T-helper 1 cell treated with Interleukin-12 subunit alpha and Interleukin-12 subunit beta and Interleukin-4 antibody, amounts not matched to agents 30 μg/mL and 1 μg/mL, for 36 hours (primary cell): ENCODE results near the gene KCTD10.
A peak's percentile ranks its signal among the peaks of the same experiment; 100 is the strongest.
"Not testable (repeated sequence)": the region's sequence is repeated elsewhere in the genome, so short reads cannot be mapped to it uniquely, and the experiment has no call there.

Experiments
- H3K27ac Mint-ChIP-seq: one replicate; pipeline ENCODE4 v1.8.0; 2021; ENCODE audit warnings: mild to moderate bottlenecking, mixed read lengths
- H3K27me3 Mint-ChIP-seq: one replicate; pipeline ENCODE4 v1.8.0; 2021; ENCODE audit warnings: low read depth, mixed read lengths
- H3K36me3 Mint-ChIP-seq: one replicate; pipeline ENCODE4 v1.8.0; 2021; ENCODE audit warnings: low read depth, mixed read lengths
- H3K4me1 Mint-ChIP-seq: one replicate; pipeline ENCODE4 v1.8.0; 2021; ENCODE audit warnings: low read depth, mixed read lengths
- H3K4me3 Mint-ChIP-seq: one replicate; pipeline ENCODE4 v1.8.0; 2021; ENCODE audit warnings: mild to moderate bottlenecking, moderate library complexity, mixed read lengths
- H3K9me3 Mint-ChIP-seq: one replicate; pipeline ENCODE4 v1.8.0; 2021; ENCODE audit warnings: mixed read lengths

Gene KCTD10

GRCh38 chr12:109439181-109439580 is 37.9 kb downstream of the KCTD10 start:
- Mint-ChIP-seq H3K27me3 (no peaks in the 10 kb centered on the region), H3K4me1 (no peaks in the 10 kb centered on the region), H3K9me3 (no peaks in the 10 kb centered on the region), H3K27ac (no peak overlapping the region), H3K36me3 (no peaks in the 10 kb centered on the region), H3K4me3 (no peak overlapping the region)

DNA sequence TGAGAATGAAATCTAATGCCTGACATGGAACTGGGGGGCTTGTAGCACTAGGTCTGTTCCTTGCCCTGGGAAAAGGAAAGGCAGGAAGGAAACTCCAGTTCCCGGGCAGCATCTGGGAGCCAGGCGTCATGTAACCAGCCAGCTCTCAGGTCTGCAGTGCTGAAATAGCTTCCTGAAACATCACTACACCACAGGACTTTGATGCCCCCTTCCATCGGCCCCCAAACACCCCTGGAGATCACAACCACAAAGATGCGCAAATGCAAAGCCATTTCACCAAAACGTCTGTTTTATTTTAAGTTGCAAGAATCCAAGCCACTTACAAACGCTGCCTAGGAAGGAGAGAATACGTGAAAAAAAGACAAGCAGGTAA is 40.9 kb downstream of the KCTD10 start:
- Mint-ChIP-seq H3K27me3 (no peaks in the 10 kb centered on the region), H3K4me1 (peaks cover 4% of the 10 kb centered on the region), H3K4me3 (no peak overlapping the region), H3K36me3 (no peaks in the 10 kb centered on the region), H3K27ac (no peak overlapping the region), H3K9me3 (no peaks in the 10 kb centered on the region)

GRCh38 chr12:109435428-109436187 is 41.5 kb downstream of the KCTD10 start:
- H3K4me1 Mint-ChIP-seq, result peaks cover 4% of the 10 kb centered on the region
- H3K4me3 Mint-ChIP-seq, result no peak overlapping the region
- no peaks in the 10 kb centered on the region for H3K36me3 Mint-ChIP-seq
- H3K9me3 Mint-ChIP-seq, result no peaks in the 10 kb centered on the region
- no peak overlapping the region for H3K27ac Mint-ChIP-seq
- no peaks in the 10 kb centered on the region for H3K27me3 Mint-ChIP-seq

DNA sequence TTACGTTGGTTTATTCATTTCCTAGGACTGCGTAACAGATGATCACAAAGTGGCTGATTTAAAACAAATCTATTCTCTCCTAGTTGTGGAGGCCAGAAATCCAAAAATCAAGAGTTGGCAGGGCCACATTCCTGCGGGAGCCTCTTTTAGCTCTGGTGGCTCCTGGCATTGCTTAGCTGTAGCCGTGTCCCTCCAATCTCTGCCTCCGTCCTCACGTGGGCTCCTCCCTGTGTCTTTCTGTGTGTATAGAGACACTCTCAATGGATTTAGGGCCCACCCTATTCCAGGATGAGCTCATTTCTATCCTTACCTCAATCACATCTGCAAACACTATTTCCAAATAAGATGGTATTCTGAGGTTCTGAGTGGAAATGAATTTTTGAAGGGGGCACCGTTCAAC is 42.5 kb downstream of the KCTD10 start:
- Mint-ChIP-seq H3K27me3 (no peaks in the 10 kb centered on the region), H3K27ac (no peak overlapping the region), H3K4me1 (peaks cover 4% of the 10 kb centered on the region), H3K4me3 (no peak overlapping the region), H3K36me3 (no peaks in the 10 kb centered on the region), H3K9me3 (no peaks in the 10 kb centered on the region)

- Mint-ChIP-seq H3K36me3 (no peaks in the 10 kb centered on the region), H3K27me3 (no peaks in the 10 kb centered on the region), H3K9me3 (no peaks in the 10 kb centered on the region), H3K27ac (no peak overlapping the region), H3K4me1 (peaks cover 4% of the 10 kb centered on the region), H3K4me3 (no peak overlapping the region)
These were observed 43.5 kb downstream of the KCTD10 start for GRCh38 chr12:109433618-109434017.

- Mint-ChIP-seq H3K27me3 (no peaks in the 10 kb centered on the region), H3K9me3 (no peaks in the 10 kb centered on the region), H3K36me3 (no peaks in the 10 kb centered on the region), H3K4me1 (peaks cover 4% of the 10 kb centered on the region), H3K4me3 (no peak overlapping the region), H3K27ac (peak overlapping the region; percentile 11)
These were observed 44.2 kb downstream of the KCTD10 start for GRCh38 chr12:109432842-109433304.

DNA sequence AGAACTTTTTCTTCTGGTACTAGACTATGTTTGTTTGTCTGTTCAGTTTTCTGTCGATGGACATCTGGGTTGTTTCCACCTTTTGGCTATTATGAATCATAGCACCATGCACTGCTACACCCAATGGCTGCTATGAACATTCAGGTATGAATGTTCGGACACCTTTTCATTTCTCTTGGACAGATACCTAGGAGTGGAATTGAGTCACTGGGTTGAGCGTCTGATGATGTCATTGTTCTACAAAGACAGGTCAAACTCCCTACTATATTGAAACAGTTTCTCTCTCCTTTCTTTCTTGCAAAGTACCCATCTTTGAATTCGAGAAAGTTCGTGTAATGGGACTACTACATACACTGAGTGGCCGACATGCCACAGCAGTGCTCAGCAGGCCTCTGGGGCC is 44.7 kb downstream of the KCTD10 start:
- H3K27me3 Mint-ChIP-seq, result no peaks in the 10 kb centered on the region
- H3K27ac Mint-ChIP-seq, result no peak overlapping the region
- no peaks in the 10 kb centered on the region for H3K36me3 Mint-ChIP-seq
- H3K4me1 Mint-ChIP-seq, result peaks cover 4% of the 10 kb centered on the region
- no peak overlapping the region for H3K4me3 Mint-ChIP-seq
- no peaks in the 10 kb centered on the region for H3K9me3 Mint-ChIP-seq

GRCh38 chr12:109430244-109430643 is 46.9 kb downstream of the KCTD10 start:
- Mint-ChIP-seq H3K4me3 (no peak overlapping the region), H3K36me3 (no peaks in the 10 kb centered on the region), H3K27ac (no peak overlapping the region), H3K27me3 (no peaks in the 10 kb centered on the region), H3K9me3 (no peaks in the 10 kb centered on the region), H3K4me1 (peaks cover 4% of the 10 kb centered on the region)

- H3K27me3 Mint-ChIP-seq, H3K9me3 Mint-ChIP-seq, H3K4me3 Mint-ChIP-seq, H3K27ac Mint-ChIP-seq, H3K4me1 Mint-ChIP-seq, H3K36me3 Mint-ChIP-seq: not testable (repeated sequence)
These were observed 48.3 kb downstream of the KCTD10 start for GRCh38 chr12:109428804-109429203.

DNA sequence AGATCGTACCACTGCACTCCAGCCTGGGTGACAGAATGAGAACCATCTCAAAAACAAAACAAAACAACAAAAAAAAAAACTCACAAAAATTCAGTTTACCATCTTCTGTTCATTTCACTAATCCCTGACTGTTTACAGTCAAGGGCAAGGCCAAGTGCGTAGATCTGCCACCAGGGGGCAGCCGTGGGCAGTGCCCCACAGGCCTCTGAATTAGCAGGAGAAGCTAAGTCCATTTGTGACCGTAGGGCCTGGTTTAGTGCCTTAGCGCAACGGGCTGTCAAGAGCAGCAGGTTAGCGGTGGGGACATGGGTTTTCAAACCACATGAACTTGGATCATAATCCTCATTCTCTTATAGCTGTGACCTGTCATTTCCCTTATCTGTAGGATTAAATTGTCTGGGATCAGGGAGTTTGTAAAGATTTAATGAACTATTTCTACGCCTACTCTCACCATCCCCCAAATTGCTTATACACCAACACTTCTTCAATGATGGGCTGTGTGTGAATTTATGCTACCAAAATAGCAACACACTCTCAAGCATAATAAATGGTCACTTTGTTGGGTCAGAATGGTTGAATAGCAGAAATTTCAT is 49.0 kb downstream of the KCTD10 start:
- Mint-ChIP-seq H3K9me3 (no peaks in the 10 kb centered on the region), H3K4me1 (peaks cover 2% of the 10 kb centered on the region)

DNA sequence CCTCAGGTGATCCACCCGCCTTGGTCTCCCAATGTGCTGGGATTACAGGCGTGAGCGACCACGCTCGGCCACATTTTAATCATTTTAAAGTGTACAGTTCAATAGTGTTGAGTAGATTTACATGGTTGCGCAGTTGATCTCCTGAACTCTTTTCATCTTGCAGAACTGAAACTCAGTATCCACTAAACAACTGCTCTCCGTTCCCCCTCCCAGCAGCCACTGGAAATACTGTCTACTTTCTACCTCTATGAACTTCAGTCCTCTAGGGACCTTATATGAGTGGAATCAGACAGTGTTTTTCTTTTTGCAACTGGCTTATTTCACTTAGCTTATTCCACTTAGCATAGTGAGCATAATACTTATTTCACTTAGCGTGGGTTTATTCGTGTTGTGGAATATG is 53.7 kb downstream of the KCTD10 start:
- Mint-ChIP-seq H3K4me3 (no peak overlapping the region), H3K9me3 (peaks cover 7% of the 10 kb centered on the region), H3K36me3 (no peaks in the 10 kb centered on the region), H3K27me3 (no peaks in the 10 kb centered on the region), H3K4me1 (no peaks in the 10 kb centered on the region), H3K27ac (no peak overlapping the region)

More for the DNA sequence above, 49.0 kb downstream of the KCTD10 start:
- no peaks in the 10 kb centered on the region for H3K36me3 Mint-ChIP-seq
- no peak overlapping the region for H3K4me3 Mint-ChIP-seq
- H3K27me3 Mint-ChIP-seq, result no peaks in the 10 kb centered on the region
- H3K27ac Mint-ChIP-seq, result no peak overlapping the region

GRCh38 chr12:109422251-109422650 is 54.8 kb downstream of the KCTD10 start:
- no peaks in the 10 kb centered on the region for H3K36me3 Mint-ChIP-seq
- H3K4me1 Mint-ChIP-seq, result no peaks in the 10 kb centered on the region
- no peaks in the 10 kb centered on the region for H3K27me3 Mint-ChIP-seq
- peaks cover 7% of the 10 kb centered on the region for H3K9me3 Mint-ChIP-seq
- H3K27ac Mint-ChIP-seq, result no peak overlapping the region
- H3K4me3 Mint-ChIP-seq, result no peak overlapping the region

DNA sequence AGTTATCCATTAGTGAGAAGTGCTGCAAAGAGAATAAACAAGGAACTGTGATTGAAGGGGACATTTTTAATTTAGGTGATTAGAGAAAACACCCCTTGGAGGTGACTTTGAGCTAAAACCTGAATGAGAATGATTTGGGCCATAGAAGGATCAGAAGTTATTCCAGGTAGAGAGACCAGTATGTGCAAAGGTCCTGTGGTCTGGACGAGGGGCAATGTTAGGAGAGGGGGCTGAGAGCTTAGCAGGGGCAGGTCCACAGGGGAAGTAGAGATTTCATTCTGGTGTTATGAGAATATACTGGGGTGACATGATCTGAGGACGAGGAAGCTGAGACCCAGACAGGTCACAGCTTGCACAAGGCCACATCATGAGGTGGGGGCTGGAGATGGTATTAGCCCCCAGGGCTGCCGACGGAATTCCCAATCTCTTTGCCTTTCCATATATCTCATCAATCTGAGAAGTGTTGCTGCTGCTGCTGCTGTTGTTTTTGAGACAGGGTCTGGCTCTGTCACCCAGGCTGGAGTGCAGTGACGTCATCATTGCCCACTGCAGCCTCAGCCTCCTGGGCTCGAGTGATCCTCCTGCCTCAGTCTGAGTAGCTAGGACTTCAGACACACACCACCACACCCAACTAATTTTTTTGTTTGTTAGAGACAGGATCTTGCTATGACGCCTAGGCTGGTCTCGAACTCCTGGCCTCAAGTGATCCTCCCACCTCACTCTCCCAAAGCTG is 55.6 kb downstream of the KCTD10 start:
- H3K27me3 Mint-ChIP-seq, result no peaks in the 10 kb centered on the region
- no peak overlapping the region for H3K27ac Mint-ChIP-seq
- peaks cover 7% of the 10 kb centered on the region for H3K9me3 Mint-ChIP-seq

GRCh38 chr12:109418848-109419480 is 58.1 kb downstream of the KCTD10 start:
- no peaks in the 10 kb centered on the region for H3K4me1 Mint-ChIP-seq
- H3K9me3 Mint-ChIP-seq, result peaks cover 7% of the 10 kb centered on the region
- no peaks in the 10 kb centered on the region for H3K27me3 Mint-ChIP-seq
- H3K36me3 Mint-ChIP-seq, result no peaks in the 10 kb centered on the region
- H3K27ac Mint-ChIP-seq, result no peak overlapping the region
- H3K4me3 Mint-ChIP-seq, result no peak overlapping the region

More for the DNA sequence above, 55.6 kb downstream of the KCTD10 start:
- H3K36me3 Mint-ChIP-seq, result no peaks in the 10 kb centered on the region
- no peak overlapping the region for H3K4me3 Mint-ChIP-seq
- no peaks in the 10 kb centered on the region for H3K4me1 Mint-ChIP-seq
